GM19452 (cell line): ENCODE results near the gene CDK2.
"Not testable (repeated sequence)": the region's sequence is repeated elsewhere in the genome, so short reads cannot be mapped to it uniquely, and the experiment has no call there.

Experiments
- ATAC-seq: cut with Tn5 transposase; IDR thresholded peaks from one replicate; pipeline ENCODE4 v1.9.1; 2021; ENCODE audit not compliant: unreplicated experiment

The CDK2 gene

GRCh38 chr12:55966408-55967281 lies at the start of gene CDK2:
CDK2 (plus strand) TSS chr12:55966830; CDS start chr12:55967009, 179 bp downstream.
- peak; percentile 91 for ATAC-seq

GRCh38 chr12:55919032-55919431 lies 47.6 kb upstream of the CDK2 start:
- not testable (repeated sequence) for ATAC-seq

DNA sequence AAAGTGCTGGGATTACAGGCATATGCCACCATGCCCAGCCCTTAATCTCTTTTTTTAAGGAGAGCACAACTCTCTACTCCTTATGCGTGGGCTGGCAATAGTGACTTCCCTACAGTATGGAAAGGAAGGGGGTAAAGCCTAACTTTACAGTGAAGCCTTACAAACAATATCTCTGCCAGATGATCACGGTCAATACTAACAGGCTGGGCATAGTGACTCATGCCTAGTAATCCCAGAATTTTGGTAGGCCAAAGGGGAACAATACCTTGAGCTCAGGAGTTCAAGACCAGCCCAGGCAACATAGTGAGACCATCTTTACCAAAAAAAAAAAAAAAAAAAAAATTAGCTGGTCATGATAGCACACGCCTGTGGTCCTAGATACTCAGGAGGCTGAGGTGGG lies 44.5 kb upstream of the CDK2 start:
- ATAC-seq = no peak

DNA sequence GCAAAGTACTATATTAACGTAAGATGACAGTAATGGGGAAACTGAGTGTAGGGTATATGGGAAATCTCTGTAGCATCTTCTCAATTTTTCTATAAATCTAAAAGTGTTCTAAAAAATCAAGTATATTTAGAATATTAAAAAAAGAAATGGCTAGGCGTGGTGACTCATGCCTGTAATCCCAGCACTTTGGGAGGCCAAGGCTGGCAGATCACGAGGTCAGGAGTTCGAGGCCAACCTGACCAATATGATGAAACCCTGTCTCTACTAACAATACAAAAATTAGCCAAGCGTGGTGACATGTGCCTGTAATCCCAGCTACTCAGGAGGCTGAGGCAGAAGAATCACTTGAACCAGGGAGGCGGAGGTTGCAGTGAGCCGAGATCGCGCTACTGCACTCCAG lies 43.0 kb upstream of the CDK2 start:
- ATAC-seq = not testable (repeated sequence)

DNA sequence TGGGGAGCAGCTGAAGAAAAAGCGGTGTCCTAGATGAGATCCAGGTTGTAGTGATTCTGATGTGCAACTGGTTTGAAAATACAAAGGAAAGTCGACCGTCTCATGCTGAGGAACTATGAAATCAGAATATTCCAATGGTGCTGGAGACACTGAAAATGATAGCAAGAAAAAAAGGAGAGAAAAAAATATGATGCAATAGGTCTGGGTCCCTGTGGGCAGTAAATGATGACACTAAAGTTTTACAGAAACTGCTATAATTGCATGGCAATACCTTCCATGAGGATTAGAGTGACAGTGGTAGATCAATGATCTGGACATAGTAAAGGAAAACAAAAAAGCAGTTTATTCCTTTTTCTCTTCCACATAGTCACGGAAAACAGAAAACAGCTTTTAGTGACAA lies 41.3 kb upstream of the CDK2 start:
- ATAC-seq = no peak

- peak; percentile 0 for ATAC-seq
These were observed 40.5 kb upstream of the CDK2 start for GRCh38 chr12:55925870-55926737.

GRCh38 chr12:55926738-55927587 lies 39.7 kb upstream of the CDK2 start:
- peak; percentile 44 for ATAC-seq

DNA sequence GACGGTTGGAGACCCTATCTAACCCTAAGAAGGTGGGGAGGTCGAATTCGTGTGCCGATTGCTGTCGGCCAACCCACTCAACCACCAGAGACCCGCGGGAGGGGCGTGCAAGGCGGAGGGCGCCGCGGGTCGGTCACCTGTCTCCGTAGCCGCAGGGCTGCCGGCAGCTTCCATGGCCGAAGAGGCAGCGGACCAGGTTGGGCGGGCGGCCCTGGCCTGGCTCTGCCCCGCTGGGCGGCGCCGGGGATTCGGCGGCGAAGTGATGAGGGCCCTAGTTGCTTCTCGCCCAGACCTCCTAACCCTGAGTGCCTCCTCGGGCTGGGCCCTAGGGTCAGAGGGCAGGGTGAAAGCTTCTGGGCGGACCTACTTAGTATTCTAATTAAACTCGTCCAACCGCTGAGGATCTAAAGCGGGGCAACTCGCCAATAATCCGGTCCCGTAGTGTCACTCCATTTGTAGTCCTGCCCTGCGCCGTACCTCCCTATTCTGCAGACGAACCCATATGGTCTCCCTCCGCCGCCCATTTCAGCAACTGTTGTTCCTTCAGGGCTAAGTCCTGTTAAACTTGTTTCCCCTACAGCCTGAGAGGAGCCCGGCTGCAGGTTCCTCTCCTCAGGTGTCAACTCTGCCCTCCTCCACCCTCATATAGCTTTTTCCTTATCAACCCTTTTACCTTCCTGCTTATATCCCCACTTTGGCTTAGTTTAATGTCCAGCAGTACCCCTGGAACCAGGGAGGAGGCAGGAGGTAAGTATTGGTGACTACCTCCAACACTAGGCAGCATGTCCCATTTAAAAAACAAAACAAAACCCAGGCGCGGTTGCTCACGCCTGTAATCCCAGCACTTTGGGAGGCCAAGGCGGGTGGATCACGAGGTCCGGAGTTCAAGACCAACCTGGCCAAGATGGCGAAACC lies 38.8 kb upstream of the CDK2 start, which contains the start of gene PYM1:
PYM1 (minus strand) TSS at position 307 of the 915 bp plus-strand sequence; CDS start at position 174, 133 bp downstream.
- peak; percentile 38 for ATAC-seq

GRCh38 chr12:55929306-55929791 lies 37.3 kb upstream of the CDK2 start:
- peak; percentile 38 for ATAC-seq

- no peak for ATAC-seq
These were observed 35.8 kb upstream of the CDK2 start, which contains the start of gene DGKA for GRCh38 chr12:55930771-55931316. DGKA (plus strand) TSS chr12:55931162; CDS start chr12:55936504, 5,342 bp downstream.

GRCh38 chr12:55931317-55931779 lies 35.3 kb upstream of the CDK2 start:
- no peak for ATAC-seq

DNA sequence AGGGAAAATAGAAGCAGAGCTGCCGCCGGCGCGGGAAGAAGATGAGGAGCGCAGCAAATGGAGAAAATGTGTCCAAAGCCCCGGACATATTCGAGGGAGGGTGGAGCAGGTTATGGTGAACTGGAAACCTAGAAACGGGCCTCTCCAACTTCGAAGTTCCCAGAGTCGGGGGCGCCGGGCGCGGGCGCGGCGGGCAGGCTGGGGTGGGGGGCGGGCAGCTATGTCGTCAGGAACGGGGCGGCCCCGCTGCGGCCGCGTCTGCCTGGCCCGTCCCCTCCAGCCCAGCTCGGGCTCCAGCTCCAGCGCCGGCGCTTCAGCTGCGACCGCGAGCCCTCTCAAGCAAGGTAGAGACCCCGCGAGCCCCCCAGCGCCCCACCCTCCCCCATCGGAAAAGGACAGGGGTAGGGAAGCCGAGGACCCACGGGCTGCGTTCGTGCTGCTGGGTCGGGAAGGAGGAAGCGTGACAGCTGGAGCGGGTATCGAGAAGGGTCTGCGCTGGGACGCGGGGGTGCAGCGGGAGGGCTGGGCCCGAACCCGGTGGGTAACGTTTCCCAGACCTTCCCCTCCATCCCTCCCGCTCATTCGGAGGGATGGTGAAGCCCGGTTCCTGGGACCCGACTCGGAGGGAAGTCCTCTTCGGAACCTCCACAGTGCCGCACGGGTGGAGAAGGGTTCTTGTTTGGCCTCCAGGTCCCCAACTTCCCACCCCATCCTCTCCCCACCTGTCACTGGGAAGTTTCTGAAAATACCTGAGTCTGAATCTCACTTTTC lies 34.7 kb upstream of the CDK2 start:
- ATAC-seq = no peak

DNA sequence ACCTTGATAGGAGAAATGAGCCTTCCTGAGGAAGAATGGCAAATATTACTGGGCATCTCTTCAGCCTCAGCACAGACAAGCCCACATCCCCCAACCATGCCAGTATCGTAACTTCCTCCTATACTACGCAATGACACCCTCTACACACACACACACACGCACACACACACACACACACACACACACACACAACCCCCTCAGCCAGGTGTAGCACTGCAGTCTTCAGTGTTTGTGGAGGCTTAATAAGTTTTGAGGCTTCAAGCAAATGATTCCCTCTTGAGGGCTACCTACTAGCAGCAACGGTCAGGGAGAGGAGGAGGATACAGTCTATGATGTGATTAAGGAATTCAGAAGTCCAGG lies 34.1 kb upstream of the CDK2 start:
- ATAC-seq = no peak

GRCh38 chr12:55933169-55933798 lies 33.3 kb upstream of the CDK2 start:
- ATAC-seq = no peak

GRCh38 chr12:55933799-55934742 lies 32.6 kb upstream of the CDK2 start:
- no peak for ATAC-seq

- no peak for ATAC-seq
These were observed 31.9 kb upstream of the CDK2 start for GRCh38 chr12:55934773-55935172.

GRCh38 chr12:55935738-55936151 lies 30.9 kb upstream of the CDK2 start:
- ATAC-seq = no peak
